ENCODE measurements around the gene EMC8. TPM values are rescaled to one million over a fixed set of nuclear protein-coding genes. Genes with fewer than 3 reads are reported as not detected.

EMC8 gene
- total and polyA plus RNA-seq, 2 of the 8 experiments (the other 6 are each of a cell fraction or from before 2014, with no cell fraction given) = 52.2 to 69.7 TPM

GRCh38 chr16:85796599-85796998, 2.7 kb downstream of the EMC8 start:
- H3K79me1 ChIP-seq (ENCODE audit: low read depth, low read length) = peaks cover 17% of the 10 kb centered on the region
- no peak overlapping the region for H3K18ac ChIP-seq (ENCODE audit: extremely low read depth, low read length)
- H3K14ac ChIP-seq (ENCODE audit: insufficient read length) = no peak overlapping the region
- H3K9ac ChIP-seq (replicated peaks in 1 of 4; ENCODE audit: extremely low read depth in 1 of 4, low read depth in 3 of 4, low read length in 3 of 4) = no peak overlapping the region
- H3K4me3 ChIP-seq (ENCODE audit: extremely low read depth in 1 of 4, insufficient read depth in 2 of 4, low read depth in 3 of 4, low read length in 4 of 4) = no peak overlapping the region
- H2AK5ac ChIP-seq (ENCODE audit: low read depth, low read length) = no peak overlapping the region
- H2BK5ac ChIP-seq (ENCODE audit: low read depth, low read length) = no peak overlapping the region
- H3K23me2 ChIP-seq (ENCODE audit: low read depth, low read length) = peaks cover 6% of the 10 kb centered on the region
- WGBS, 2 experiments (ENCODE audit: extremely low coverage in 1 of 2, insufficient coverage in 1 of 2, insufficient read length in 1 of 2, insufficient replicate concordance in 2 of 2, low coverage in 1 of 2, low lambda C conversion rate in 2 of 2, missing lambda C conversion rate in 1 of 2) = 85 to 95% methylated on average over 3 to 7 of the region's 7 CpGs
- H3K23ac ChIP-seq (ENCODE audit: insufficient read length) = no peak overlapping the region
- DNase-seq (ENCODE audit: low read depth in 1 of 2, low spot score in 2 of 2) (no peak), FAIRE-seq (no peak)
- H2BK120ac ChIP-seq (replicated peaks; ENCODE audit: low read depth, low read length) = no peak overlapping the region
- POLR2A ChIA-PET (ENCODE audit: partially characterized antibody) = no interaction called here
- H3K79me2 ChIP-seq (ENCODE audit: control insufficient read depth in 1 of 2, insufficient read depth in 2 of 2, low read length in 2 of 2) = peaks cover 34 to 94% of the 10 kb centered on the region in 2 experiments
- H2AFZ ChIP-seq (ENCODE audit: low read length) = no peak overlapping the region
- no peak overlapping the region for H2BK15ac ChIP-seq (ENCODE audit: low read length)
- H4K91ac ChIP-seq (replicated peaks; ENCODE audit: insufficient read length, low read length) = no peak overlapping the region
- H4K8ac ChIP-seq (ENCODE audit: extremely low read depth, insufficient read depth, low read length) = no peak overlapping the region
- no peak overlapping the region for H3K27ac ChIP-seq (ENCODE audit: low read depth, low read length)
- H2BK20ac ChIP-seq (ENCODE audit: low read length) = no peak overlapping the region
- H3K9me3 ChIP-seq (ENCODE audit: insufficient read depth in 2 of 2, low read depth in 1 of 2, low read length in 1 of 2) = peaks cover 0 to 1% of the 10 kb centered on the region in 2 experiments; a peak in 1 of 4 replicates
- CTCF ChIA-PET (ENCODE audit: partially characterized antibody) = interaction anchor here (1.4 kb wide), 1 partner anchor 24 kb away, joined by 6 read pairs; no protein-coding TSS in a partner anchor
- no peak overlapping the region for H3K56ac ChIP-seq (replicated peaks; ENCODE audit: insufficient read length, low read depth, low read length)
- H3K27me3 ChIP-seq (replicated peaks in 1 of 4; ENCODE audit: control insufficient read depth in 3 of 4, extremely low read depth in 1 of 4, insufficient read depth in 3 of 4, low read length in 3 of 4) = no peaks in the 10 kb centered on the region
- H3K4me1 ChIP-seq (replicated peaks in 1 of 4; ENCODE audit: control insufficient read depth in 3 of 4, insufficient read depth in 4 of 4, low read length in 3 of 4) = peaks cover 0 to 3% (median 0%) of the 10 kb centered on the region in 4 experiments; a peak in 1 of 7 replicates
- no peak overlapping the region for H3K4ac ChIP-seq (replicated peaks; ENCODE audit: insufficient read length, low read depth, low read length)
- H4K5ac ChIP-seq (ENCODE audit: insufficient read length, low read depth, low read length) = no peak overlapping the region
- peaks cover 6 to 46% (median 16%) of the 10 kb centered on the region in 4 experiments; a peak in 7 of 8 replicates for H3K36me3 ChIP-seq (ENCODE audit: control insufficient read depth in 2 of 4, insufficient read depth in 4 of 4, low read length in 3 of 4)
- TF ChIP-seq SP1 (IDR thresholded peaks at IDR 0.05; ENCODE audit: low read depth, low read length) (no peak), GTF2F1 (IDR thresholded peaks at IDR 0.05; ENCODE audit: borderline replicate concordance, low read depth, low read length) (no peak), CREB1 (IDR thresholded peaks at IDR 0.05) (no peak), BCL11A (IDR thresholded peaks at IDR 0.05; ENCODE audit: low read depth in 2 of 2, low read length in 2 of 2) (no peak), FOSL1 (IDR thresholded peaks at IDR 0.05; ENCODE audit: insufficient read depth, low read depth, low read length) (no peak), E2F6 (IDR thresholded peaks at IDR 0.05) (no peak), EZH2 (IDR thresholded peaks at IDR 0.05; ENCODE audit: low read depth, low read length, severe bottlenecking) (no peak), SIX5 (IDR thresholded peaks at IDR 0.05; ENCODE audit: low read depth, low read length) (no peak), CBX8 (IDR thresholded peaks at IDR 0.05; ENCODE audit: borderline replicate concordance, low read depth, low read length) (no peak), SIN3A (conservative IDR thresholded peaks at IDR 0.05 in 1 of 2, IDR thresholded peaks at IDR 0.05 in 1 of 2; ENCODE audit: low read depth in 1 of 2, low read length in 2 of 2) (no peak), SRF (IDR thresholded peaks at IDR 0.05; ENCODE audit: low read depth, low read length) (no peak), SAP30 (IDR thresholded peaks at IDR 0.05; ENCODE audit: insufficient read depth, insufficient replicate concordance, low read length) (no peak)
- no peak overlapping the region for H3K4me2 ChIP-seq (ENCODE audit: insufficient read depth in 1 of 2, low read depth in 2 of 2, low read length in 2 of 2)
- peaks cover 5 to 19% of the 10 kb centered on the region in 2 experiments for H4K20me1 ChIP-seq (replicated peaks in 1 of 2; ENCODE audit: control insufficient read depth in 1 of 2, insufficient read depth in 2 of 2, low read length in 2 of 2)
- H2BK12ac ChIP-seq (ENCODE audit: low read depth, low read length) = no peak overlapping the region

Measured in H1 (cell line).